HEK293 (cell line): ENCODE results near the gene LARP1.

Source experiments
- BCL6B ChIP-seq: fragments of 450-650 bp; formaldehyde crosslinking; IDR thresholded peaks from 2 replicates; pipeline ENCODE4 v1.5.1; 2017; ENCODE audit warnings: missing biosample characterization, missing genetic modification characterization
- KLF8 ChIP-seq: fragments of 450-650 bp; formaldehyde crosslinking; IDR thresholded peaks from 2 replicates; pipeline ENCODE4 v1.5.1; 2016; ENCODE audit warnings: missing biosample characterization, missing genetic modification characterization
- YY1 ChIP-seq: fragments of 450-650 bp; formaldehyde crosslinking; IDR thresholded peaks from 2 replicates; pipeline ENCODE4 v1.5.1; 2018; ENCODE audit warnings: missing biosample characterization, missing genetic modification characterization
- ZNF114 ChIP-seq: fragments of 450-650 bp; formaldehyde crosslinking; IDR thresholded peaks from 2 replicates; pipeline ENCODE4 v1.5.0; 2017; ENCODE audit warnings: missing biosample characterization, missing genetic modification characterization
- ZNF138 ChIP-seq: fragments of 450-650 bp; formaldehyde crosslinking; IDR thresholded peaks from 2 replicates; pipeline ENCODE4 v1.5.1; 2016; ENCODE audit warnings: missing biosample characterization, missing genetic modification characterization, borderline replicate concordance
- ZNF24 ChIP-seq: fragments of 450-650 bp; formaldehyde crosslinking; IDR thresholded peaks from 2 replicates; pipeline ENCODE4 v1.5.1; 2016; ENCODE audit warnings: missing biosample characterization, missing genetic modification characterization
- ZNF248 ChIP-seq: fragments of 450-650 bp; formaldehyde crosslinking; IDR thresholded peaks from 2 replicates; pipeline ENCODE4 v1.5.1; 2017; ENCODE audit warnings: missing biosample characterization, missing genetic modification characterization
- ZNF624 ChIP-seq: fragments of 450-650 bp; formaldehyde crosslinking; IDR thresholded peaks from 2 replicates; pipeline ENCODE4 v1.5.1; 2017; ENCODE audit warnings: missing biosample characterization, missing genetic modification characterization
- ZNF707 ChIP-seq: fragments of 450-650 bp; formaldehyde crosslinking; IDR thresholded peaks from 2 replicates; pipeline ENCODE4 v1.5.1; 2016; ENCODE audit warnings: missing biosample characterization, missing genetic modification characterization
- TF ChIP-seq, protein P1 (sequence below): fragments of 450-650 bp; formaldehyde crosslinking; IDR thresholded peaks from 2 replicates; pipeline ENCODE4 v1.5.1; 2016; ENCODE audit warnings: missing biosample characterization, missing genetic modification characterization
- TF ChIP-seq, protein P2 (sequence below): IDR thresholded peaks from 2 replicates; pipeline ENCODE4 v1.6.1; 2011; ENCODE audit warnings: mild to moderate bottlenecking, low read depth, low read length, borderline replicate concordance
- TF ChIP-seq, protein P3 (sequence below): fragments of 450-650 bp; formaldehyde crosslinking; IDR thresholded peaks from 2 replicates; pipeline ENCODE4 v1.5.1; 2017; ENCODE audit warnings: missing biosample characterization, missing genetic modification characterization
- TF ChIP-seq, protein P4 (sequence below): fragments of 450-650 bp; formaldehyde crosslinking; IDR thresholded peaks from 2 replicates; pipeline ENCODE4 v1.5.1; 2016; ENCODE audit warnings: missing biosample characterization, missing genetic modification characterization, low read depth

- TF ChIP-seq, protein P1, sequence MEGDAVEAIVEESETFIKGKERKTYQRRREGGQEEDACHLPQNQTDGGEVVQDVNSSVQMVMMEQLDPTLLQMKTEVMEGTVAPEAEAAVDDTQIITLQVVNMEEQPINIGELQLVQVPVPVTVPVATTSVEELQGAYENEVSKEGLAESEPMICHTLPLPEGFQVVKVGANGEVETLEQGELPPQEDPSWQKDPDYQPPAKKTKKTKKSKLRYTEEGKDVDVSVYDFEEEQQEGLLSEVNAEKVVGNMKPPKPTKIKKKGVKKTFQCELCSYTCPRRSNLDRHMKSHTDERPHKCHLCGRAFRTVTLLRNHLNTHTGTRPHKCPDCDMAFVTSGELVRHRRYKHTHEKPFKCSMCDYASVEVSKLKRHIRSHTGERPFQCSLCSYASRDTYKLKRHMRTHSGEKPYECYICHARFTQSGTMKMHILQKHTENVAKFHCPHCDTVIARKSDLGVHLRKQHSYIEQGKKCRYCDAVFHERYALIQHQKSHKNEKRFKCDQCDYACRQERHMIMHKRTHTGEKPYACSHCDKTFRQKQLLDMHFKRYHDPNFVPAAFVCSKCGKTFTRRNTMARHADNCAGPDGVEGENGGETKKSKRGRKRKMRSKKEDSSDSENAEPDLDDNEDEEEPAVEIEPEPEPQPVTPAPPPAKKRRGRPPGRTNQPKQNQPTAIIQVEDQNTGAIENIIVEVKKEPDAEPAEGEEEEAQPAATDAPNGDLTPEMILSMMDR (tag by site-specific recombination), result no peak
- no peak for TF ChIP-seq YY1 (tag by site-specific recombination)
- TF ChIP-seq KLF8 (tag by site-specific recombination), result no peak
- TF ChIP-seq ZNF707 (tag by site-specific recombination), result no peak
- no peak for TF ChIP-seq ZNF24 (tag by site-specific recombination)
- no peak for TF ChIP-seq ZNF624
- TF ChIP-seq, protein P2, sequence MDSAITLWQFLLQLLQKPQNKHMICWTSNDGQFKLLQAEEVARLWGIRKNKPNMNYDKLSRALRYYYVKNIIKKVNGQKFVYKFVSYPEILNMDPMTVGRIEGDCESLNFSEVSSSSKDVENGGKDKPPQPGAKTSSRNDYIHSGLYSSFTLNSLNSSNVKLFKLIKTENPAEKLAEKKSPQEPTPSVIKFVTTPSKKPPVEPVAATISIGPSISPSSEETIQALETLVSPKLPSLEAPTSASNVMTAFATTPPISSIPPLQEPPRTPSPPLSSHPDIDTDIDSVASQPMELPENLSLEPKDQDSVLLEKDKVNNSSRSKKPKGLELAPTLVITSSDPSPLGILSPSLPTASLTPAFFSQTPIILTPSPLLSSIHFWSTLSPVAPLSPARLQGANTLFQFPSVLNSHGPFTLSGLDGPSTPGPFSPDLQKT, result no peak
- no peak for TF ChIP-seq ZNF114 (tag by site-specific recombination)
- TF ChIP-seq, protein P3, sequence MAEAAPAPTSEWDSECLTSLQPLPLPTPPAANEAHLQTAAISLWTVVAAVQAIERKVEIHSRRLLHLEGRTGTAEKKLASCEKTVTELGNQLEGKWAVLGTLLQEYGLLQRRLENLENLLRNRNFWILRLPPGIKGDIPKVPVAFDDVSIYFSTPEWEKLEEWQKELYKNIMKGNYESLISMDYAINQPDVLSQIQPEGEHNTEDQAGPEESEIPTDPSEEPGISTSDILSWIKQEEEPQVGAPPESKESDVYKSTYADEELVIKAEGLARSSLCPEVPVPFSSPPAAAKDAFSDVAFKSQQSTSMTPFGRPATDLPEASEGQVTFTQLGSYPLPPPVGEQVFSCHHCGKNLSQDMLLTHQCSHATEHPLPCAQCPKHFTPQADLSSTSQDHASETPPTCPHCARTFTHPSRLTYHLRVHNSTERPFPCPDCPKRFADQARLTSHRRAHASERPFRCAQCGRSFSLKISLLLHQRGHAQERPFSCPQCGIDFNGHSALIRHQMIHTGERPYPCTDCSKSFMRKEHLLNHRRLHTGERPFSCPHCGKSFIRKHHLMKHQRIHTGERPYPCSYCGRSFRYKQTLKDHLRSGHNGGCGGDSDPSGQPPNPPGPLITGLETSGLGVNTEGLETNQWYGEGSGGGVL, result no peak
- no peak for TF ChIP-seq BCL6B (tag by site-specific recombination)
- TF ChIP-seq, protein P4, sequence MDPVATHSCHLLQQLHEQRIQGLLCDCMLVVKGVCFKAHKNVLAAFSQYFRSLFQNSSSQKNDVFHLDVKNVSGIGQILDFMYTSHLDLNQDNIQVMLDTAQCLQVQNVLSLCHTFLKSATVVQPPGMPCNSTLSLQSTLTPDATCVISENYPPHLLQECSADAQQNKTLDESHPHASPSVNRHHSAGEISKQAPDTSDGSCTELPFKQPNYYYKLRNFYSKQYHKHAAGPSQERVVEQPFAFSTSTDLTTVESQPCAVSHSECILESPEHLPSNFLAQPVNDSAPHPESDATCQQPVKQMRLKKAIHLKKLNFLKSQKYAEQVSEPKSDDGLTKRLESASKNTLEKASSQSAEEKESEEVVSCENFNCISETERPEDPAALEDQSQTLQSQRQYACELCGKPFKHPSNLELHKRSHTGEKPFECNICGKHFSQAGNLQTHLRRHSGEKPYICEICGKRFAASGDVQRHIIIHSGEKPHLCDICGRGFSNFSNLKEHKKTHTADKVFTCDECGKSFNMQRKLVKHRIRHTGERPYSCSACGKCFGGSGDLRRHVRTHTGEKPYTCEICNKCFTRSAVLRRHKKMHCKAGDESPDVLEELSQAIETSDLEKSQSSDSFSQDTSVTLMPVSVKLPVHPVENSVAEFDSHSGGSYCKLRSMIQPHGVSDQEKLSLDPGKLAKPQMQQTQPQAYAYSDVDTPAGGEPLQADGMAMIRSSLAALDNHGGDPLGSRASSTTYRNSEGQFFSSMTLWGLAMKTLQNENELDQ (tag by site-specific recombination), result no peak
- TF ChIP-seq ZNF248 (tag by site-specific recombination), result no peak
- no peak for TF ChIP-seq ZNF138 (tag by site-specific recombination)
These were observed 86.1 kb downstream of the LARP1 start for GRCh38 chr5:154841273-154841661.
